NT2/D1 (cell line): Measurements from ENCODE around the gene ZEB2.

Experiments
- SUZ12 ChIP-seq: IDR thresholded peaks from 2 replicates; pipeline ENCODE4 v1.6.1; 2011; ENCODE audit not compliant: insufficient read length, insufficient read depth; ENCODE audit errors: extremely low read depth
- ZNF274 ChIP-seq: IDR thresholded peaks from 2 replicates; pipeline ENCODE4 v1.6.1; 2011; ENCODE audit warnings: mild to moderate bottlenecking, low read depth, low read length

GRCh38 chr2:144535300-144535699 is 15.4 kb upstream of the ZEB2 start:
- TF ChIP-seq ZNF274 (no peak), SUZ12 (no peak)
